Transverse colon (tissue), 3 donors: ENCODE data around the gene OLFM1.

Source experiments
- EP300 ChIP-seq: sonication (generic); formaldehyde crosslinking; IDR thresholded peaks from one replicate; pipeline ENCODE4 v1.6.1; 2017; ENCODE audit warnings: antibody characterized with exemption, low read depth
- TF ChIP-seq, protein P1 (sequence below), 5 experiments: fragments of 200-600 bp in 3 of 5; fragments of 450-650 bp in 2 of 5; sonication (generic) in 3 of 5; IDR thresholded peaks; 1 replicate in 2 of 5; 2 replicates in 3 of 5; pipeline ENCODE4 v1.5.1; 2016 to 2017; ENCODE audit warnings: antibody characterized with exemption in 5 of 5, inconsistent platforms in 3 of 5, mild to moderate bottlenecking in 2 of 5, moderate library complexity in 1 of 5

DNA sequence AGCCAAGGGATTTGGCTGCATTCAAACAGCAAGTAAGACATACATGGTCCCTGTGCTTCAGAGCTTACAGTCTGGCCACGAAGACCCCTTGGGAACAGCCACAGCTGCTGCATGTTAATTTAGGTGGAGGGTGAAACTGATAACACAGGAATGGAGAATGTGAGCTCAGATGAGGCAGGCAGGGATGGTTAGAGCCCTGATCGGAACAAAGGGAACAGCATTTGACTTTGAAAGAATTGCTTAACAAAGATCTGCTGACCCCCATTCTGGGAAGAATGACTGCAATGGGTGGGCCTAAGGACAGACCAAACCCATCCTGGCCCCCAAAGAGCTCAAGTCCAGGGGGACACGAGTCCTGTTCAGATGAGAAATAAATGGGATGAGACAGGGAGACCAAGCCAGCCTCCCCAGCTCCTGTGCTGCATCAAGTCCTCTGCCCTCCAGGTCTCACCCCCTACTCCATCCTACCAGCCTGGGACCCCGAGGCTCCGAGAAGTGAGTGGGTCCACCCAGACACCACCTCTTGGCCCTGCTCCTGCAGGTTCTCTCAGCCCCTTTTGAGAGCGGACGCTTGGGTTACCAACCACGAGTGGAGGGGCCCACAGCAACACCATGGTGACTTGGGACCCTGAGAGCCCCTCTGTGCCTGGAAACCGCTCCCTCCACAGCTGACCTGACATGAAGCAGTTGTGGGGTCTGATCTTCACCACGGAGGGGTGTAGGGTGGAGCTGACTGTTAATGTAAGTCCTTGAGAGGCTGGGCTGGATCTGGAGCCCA, 50.8 kb downstream of the OLFM1 start:
- TF ChIP-seq EP300, result no peak
- TF ChIP-seq, protein P1, sequence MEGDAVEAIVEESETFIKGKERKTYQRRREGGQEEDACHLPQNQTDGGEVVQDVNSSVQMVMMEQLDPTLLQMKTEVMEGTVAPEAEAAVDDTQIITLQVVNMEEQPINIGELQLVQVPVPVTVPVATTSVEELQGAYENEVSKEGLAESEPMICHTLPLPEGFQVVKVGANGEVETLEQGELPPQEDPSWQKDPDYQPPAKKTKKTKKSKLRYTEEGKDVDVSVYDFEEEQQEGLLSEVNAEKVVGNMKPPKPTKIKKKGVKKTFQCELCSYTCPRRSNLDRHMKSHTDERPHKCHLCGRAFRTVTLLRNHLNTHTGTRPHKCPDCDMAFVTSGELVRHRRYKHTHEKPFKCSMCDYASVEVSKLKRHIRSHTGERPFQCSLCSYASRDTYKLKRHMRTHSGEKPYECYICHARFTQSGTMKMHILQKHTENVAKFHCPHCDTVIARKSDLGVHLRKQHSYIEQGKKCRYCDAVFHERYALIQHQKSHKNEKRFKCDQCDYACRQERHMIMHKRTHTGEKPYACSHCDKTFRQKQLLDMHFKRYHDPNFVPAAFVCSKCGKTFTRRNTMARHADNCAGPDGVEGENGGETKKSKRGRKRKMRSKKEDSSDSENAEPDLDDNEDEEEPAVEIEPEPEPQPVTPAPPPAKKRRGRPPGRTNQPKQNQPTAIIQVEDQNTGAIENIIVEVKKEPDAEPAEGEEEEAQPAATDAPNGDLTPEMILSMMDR (IDR thresholded peaks at IDR 0.05), result no peak
